Measurements from ENCODE around the gene NEURL3.

DNA sequence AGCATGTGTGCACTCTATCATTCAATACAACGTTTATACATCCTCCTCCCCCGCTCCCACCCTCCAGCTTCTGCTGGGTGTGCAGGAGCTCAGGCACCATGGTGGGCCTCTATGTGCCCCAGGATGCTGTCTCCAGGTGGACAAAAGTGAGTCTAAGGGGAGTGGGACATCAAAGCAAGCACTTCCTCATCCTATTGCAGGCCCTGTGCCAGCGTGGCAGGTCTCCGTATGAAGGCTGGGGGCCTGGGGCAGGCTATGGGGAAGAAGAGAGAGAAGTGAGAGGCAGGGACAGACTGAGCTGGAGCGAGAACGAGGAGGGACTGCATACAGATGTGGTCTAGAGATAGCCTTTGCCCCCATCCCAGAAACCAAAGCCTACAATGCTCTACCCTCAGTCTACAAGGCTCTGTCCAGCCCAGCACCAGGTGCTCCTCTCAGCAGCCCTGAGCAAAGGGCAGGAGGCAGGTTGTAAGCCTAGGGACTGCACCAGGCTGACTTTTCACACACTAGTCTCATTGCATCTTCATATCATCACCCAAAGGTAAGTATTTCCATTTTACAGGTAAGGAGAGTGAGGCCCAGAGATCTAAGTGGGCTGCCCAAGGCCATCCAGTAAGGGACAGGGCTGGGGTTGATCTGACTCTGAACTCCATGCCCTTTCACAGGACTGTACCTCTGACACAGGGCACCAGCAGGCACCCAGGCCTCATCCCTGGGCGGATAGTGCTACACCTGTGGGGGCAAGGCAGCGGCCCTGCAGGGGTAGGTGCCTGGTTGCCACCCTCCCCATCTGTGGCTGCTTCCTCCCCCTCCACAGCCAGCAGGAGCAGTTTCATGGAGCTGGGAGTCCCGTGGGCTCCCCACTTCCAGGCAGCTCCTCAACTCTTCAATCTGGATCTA lies 17.4 kb upstream of the NEURL3 start:
- TF ChIP-seq, protein P1, sequence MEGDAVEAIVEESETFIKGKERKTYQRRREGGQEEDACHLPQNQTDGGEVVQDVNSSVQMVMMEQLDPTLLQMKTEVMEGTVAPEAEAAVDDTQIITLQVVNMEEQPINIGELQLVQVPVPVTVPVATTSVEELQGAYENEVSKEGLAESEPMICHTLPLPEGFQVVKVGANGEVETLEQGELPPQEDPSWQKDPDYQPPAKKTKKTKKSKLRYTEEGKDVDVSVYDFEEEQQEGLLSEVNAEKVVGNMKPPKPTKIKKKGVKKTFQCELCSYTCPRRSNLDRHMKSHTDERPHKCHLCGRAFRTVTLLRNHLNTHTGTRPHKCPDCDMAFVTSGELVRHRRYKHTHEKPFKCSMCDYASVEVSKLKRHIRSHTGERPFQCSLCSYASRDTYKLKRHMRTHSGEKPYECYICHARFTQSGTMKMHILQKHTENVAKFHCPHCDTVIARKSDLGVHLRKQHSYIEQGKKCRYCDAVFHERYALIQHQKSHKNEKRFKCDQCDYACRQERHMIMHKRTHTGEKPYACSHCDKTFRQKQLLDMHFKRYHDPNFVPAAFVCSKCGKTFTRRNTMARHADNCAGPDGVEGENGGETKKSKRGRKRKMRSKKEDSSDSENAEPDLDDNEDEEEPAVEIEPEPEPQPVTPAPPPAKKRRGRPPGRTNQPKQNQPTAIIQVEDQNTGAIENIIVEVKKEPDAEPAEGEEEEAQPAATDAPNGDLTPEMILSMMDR (tag by site-specific recombination; IDR thresholded peaks at IDR 0.05): no peak
- no peak for TF ChIP-seq ZNF341 (tag by site-specific recombination; IDR thresholded peaks at IDR 0.05; ENCODE audit: low read depth)
- TF ChIP-seq KLF1 (tag by site-specific recombination; IDR thresholded peaks at IDR 0.05): no peak
- TF ChIP-seq ZNF175 (tag by site-specific recombination; IDR thresholded peaks at IDR 0.05): no peak
- TF ChIP-seq ZNF157 (tag by site-specific recombination; IDR thresholded peaks at IDR 0.05): no peak
- no peak for TF ChIP-seq ZNF121 (tag by site-specific recombination; IDR thresholded peaks at IDR 0.05)
- no peak for TF ChIP-seq ZNF600 (tag by site-specific recombination; IDR thresholded peaks at IDR 0.05)
- TF ChIP-seq, protein P2, sequence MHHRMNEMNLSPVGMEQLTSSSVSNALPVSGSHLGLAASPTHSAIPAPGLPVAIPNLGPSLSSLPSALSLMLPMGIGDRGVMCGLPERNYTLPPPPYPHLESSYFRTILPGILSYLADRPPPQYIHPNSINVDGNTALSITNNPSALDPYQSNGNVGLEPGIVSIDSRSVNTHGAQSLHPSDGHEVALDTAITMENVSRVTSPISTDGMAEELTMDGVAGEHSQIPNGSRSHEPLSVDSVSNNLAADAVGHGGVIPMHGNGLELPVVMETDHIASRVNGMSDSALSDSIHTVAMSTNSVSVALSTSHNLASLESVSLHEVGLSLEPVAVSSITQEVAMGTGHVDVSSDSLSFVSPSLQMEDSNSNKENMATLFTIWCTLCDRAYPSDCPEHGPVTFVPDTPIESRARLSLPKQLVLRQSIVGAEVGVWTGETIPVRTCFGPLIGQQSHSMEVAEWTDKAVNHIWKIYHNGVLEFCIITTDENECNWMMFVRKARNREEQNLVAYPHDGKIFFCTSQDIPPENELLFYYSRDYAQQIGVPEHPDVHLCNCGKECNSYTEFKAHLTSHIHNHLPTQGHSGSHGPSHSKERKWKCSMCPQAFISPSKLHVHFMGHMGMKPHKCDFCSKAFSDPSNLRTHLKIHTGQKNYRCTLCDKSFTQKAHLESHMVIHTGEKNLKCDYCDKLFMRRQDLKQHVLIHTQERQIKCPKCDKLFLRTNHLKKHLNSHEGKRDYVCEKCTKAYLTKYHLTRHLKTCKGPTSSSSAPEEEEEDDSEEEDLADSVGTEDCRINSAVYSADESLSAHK (tag by site-specific recombination; IDR thresholded peaks at IDR 0.05): no peak
- TF ChIP-seq, protein P3, sequence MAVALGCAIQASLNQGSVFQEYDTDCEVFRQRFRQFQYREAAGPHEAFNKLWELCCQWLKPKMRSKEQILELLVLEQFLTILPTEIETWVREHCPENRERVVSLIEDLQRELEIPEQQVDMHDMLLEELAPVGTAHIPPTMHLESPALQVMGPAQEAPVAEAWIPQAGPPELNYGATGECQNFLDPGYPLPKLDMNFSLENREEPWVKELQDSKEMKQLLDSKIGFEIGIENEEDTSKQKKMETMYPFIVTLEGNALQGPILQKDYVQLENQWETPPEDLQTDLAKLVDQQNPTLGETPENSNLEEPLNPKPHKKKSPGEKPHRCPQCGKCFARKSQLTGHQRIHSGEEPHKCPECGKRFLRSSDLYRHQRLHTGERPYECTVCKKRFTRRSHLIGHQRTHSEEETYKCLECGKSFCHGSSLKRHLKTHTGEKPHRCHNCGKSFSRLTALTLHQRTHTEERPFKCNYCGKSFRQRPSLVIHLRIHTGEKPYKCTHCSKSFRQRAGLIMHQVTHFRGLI (tag by site-specific recombination; IDR thresholded peaks at IDR 0.05): no peak
- TF ChIP-seq ZNF239 (tag by site-specific recombination; IDR thresholded peaks at IDR 0.05): no peak
- TF ChIP-seq INSM2 (tag by site-specific recombination; IDR thresholded peaks at IDR 0.05): no peak
- TF ChIP-seq TCF7L2 (IDR thresholded peaks at IDR 0.05; ENCODE audit: borderline replicate concordance, low read depth, low read length): no peak
- no peak for TF ChIP-seq ZBTB11 (tag by site-specific recombination; conservative IDR thresholded peaks at IDR 0.05; ENCODE audit: low read depth)
- no peak for TF ChIP-seq MZF1 (tag by site-specific recombination; IDR thresholded peaks at IDR 0.05; ENCODE audit: borderline replicate concordance)

All from HEK293 (cell line).